ENCODE results near the gene SMS.
A peak's percentile ranks its signal among the peaks of the same experiment; 100 is the strongest.

The SMS gene

DNA sequence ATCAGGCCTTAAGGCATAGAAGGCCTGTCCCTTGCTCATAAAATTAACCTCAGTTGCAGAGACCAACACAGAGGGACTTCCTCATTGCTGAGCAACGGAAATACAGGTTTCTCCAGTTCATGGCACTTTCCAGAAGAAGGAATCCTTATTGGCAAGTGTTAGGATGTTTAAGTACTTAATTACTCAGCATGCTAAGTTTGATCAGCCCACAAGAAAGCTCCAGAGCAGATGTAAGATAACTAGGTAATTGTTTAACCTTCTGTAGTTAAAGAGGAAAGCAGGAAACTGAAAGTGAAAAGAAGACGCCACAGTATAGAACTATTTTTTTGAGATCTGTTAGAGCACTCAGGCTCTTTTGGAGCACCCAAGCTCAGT lies 33.5 kb downstream of the SMS start:
- DNase-seq (ENCODE audit: low read depth in 1 of 2, low spot score in 1 of 2) = no peak
- Histone ChIP-seq H3K4me3 (replicated peaks; ENCODE audit: insufficient read depth, low read length) (no peak overlapping the region), H3K27ac (replicated peaks) (no peak overlapping the region), H3K27me3 (ENCODE audit: insufficient read depth, poor library complexity, severe bottlenecking) (no peaks in the 10 kb centered on the region)
- TF ChIP-seq GABPA (IDR thresholded peaks at IDR 0.05; ENCODE audit: low read depth) (no peak), SPI1 (IDR thresholded peaks at IDR 0.05; ENCODE audit: borderline replicate concordance, low read depth) (peak; percentile 41; the same call in 1 of the 2 replicates), POLR2AphosphoS5 (IDR thresholded peaks at IDR 0.05; ENCODE audit: low read depth) (no peak)
- TF ChIP-seq, protein P1, sequence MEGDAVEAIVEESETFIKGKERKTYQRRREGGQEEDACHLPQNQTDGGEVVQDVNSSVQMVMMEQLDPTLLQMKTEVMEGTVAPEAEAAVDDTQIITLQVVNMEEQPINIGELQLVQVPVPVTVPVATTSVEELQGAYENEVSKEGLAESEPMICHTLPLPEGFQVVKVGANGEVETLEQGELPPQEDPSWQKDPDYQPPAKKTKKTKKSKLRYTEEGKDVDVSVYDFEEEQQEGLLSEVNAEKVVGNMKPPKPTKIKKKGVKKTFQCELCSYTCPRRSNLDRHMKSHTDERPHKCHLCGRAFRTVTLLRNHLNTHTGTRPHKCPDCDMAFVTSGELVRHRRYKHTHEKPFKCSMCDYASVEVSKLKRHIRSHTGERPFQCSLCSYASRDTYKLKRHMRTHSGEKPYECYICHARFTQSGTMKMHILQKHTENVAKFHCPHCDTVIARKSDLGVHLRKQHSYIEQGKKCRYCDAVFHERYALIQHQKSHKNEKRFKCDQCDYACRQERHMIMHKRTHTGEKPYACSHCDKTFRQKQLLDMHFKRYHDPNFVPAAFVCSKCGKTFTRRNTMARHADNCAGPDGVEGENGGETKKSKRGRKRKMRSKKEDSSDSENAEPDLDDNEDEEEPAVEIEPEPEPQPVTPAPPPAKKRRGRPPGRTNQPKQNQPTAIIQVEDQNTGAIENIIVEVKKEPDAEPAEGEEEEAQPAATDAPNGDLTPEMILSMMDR (IDR thresholded peaks at IDR 0.05; ENCODE audit: insufficient read depth, low read length) = no peak

DNA sequence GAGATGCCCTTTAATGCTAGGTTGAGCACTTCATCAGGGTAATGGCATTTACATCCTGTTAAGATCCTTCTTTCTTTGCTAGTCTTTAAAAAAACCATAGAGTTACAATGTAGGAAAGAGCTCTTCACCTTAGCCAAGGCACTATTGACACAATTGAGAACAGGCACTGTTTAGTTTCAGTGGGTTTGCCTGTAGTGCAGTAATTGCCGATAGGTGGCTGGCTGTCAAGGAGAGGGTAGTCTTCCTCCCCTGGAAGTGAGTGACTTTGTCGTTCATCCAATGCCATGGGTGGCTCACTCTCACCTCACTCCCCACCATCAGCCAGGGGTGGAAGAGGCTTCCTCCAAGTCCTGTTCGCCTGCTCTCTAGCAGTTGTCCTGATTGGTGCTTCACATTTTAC lies 34.7 kb downstream of the SMS start:
- Histone ChIP-seq H3K27me3 (ENCODE audit: insufficient read depth, poor library complexity, severe bottlenecking) (no peaks in the 10 kb centered on the region), H3K4me3 (replicated peaks; ENCODE audit: insufficient read depth, low read length) (no peak overlapping the region), H3K27ac (replicated peaks) (no peak overlapping the region)
- no peak for DNase-seq (ENCODE audit: low read depth in 1 of 2, low spot score in 1 of 2)
- TF ChIP-seq GABPA (IDR thresholded peaks at IDR 0.05; ENCODE audit: low read depth) (no peak), POLR2AphosphoS5 (IDR thresholded peaks at IDR 0.05; ENCODE audit: low read depth) (no peak), SPI1 (IDR thresholded peaks at IDR 0.05; ENCODE audit: borderline replicate concordance, low read depth) (no peak)

DNA sequence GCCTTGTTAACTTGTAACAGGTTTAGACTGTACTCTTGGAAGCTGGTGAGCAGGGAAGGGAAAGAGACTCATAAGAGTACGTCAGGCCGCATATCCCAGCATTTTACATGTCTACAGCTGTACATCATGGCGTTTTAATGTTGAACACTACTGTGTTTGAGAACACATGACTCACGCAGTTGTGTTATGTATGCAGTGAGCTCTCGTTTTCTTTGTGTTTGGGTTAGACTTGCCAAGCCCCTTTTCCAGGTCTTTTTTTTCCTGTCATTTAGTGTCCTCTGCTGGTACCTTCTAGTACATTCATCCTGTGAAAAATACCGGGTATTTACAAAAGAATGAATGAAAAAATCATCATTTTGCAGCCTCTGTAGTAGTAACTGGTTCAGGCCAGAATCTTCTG lies 35.3 kb downstream of the SMS start:
- no peak overlapping the region for H3K4me3 ChIP-seq (replicated peaks; ENCODE audit: insufficient read depth, low read length)
- no peak for DNase-seq (ENCODE audit: low read depth in 1 of 2, low spot score in 1 of 2)
- no peak overlapping the region for H3K27ac ChIP-seq (replicated peaks)
- H3K27me3 ChIP-seq (ENCODE audit: insufficient read depth, poor library complexity, severe bottlenecking) = no peaks in the 10 kb centered on the region
- no peak for TF ChIP-seq SPI1 (IDR thresholded peaks at IDR 0.05; ENCODE audit: borderline replicate concordance, low read depth)
- TF ChIP-seq, protein P1 (IDR thresholded peaks at IDR 0.05; ENCODE audit: insufficient read depth, low read length) = no peak
- no peak for TF ChIP-seq POLR2AphosphoS5 (IDR thresholded peaks at IDR 0.05; ENCODE audit: low read depth)
- TF ChIP-seq, protein P2, sequence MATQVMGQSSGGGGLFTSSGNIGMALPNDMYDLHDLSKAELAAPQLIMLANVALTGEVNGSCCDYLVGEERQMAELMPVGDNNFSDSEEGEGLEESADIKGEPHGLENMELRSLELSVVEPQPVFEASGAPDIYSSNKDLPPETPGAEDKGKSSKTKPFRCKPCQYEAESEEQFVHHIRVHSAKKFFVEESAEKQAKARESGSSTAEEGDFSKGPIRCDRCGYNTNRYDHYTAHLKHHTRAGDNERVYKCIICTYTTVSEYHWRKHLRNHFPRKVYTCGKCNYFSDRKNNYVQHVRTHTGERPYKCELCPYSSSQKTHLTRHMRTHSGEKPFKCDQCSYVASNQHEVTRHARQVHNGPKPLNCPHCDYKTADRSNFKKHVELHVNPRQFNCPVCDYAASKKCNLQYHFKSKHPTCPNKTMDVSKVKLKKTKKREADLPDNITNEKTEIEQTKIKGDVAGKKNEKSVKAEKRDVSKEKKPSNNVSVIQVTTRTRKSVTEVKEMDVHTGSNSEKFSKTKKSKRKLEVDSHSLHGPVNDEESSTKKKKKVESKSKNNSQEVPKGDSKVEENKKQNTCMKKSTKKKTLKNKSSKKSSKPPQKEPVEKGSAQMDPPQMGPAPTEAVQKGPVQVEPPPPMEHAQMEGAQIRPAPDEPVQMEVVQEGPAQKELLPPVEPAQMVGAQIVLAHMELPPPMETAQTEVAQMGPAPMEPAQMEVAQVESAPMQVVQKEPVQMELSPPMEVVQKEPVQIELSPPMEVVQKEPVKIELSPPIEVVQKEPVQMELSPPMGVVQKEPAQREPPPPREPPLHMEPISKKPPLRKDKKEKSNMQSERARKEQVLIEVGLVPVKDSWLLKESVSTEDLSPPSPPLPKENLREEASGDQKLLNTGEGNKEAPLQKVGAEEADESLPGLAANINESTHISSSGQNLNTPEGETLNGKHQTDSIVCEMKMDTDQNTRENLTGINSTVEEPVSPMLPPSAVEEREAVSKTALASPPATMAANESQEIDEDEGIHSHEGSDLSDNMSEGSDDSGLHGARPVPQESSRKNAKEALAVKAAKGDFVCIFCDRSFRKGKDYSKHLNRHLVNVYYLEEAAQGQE (IDR thresholded peaks at IDR 0.05; ENCODE audit: insufficient replicate concordance, low read depth) = no peak
- TF ChIP-seq GABPA (IDR thresholded peaks at IDR 0.05; ENCODE audit: low read depth) = no peak

DNA sequence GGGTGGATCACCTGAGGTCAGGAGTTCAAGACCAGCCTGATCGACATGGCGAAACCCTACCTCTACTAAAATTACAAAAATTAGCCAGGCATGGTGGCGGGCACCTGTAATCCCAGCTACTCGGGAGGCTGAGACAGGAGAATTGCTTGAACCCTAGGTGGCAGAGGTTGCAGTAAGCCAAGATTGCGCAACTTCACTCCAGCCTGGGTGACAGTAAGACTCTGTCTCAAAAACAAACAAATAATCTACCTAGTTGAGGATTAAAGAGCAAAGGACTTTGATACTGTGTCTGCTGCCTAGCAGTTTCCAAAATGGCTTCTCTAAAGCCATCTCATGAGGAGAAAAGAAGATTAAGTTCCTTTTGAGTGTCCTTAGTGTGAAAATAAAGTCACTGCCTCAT lies 37.8 kb downstream of the SMS start:
- H3K27me3 ChIP-seq (ENCODE audit: insufficient read depth, poor library complexity, severe bottlenecking) = no peaks in the 10 kb centered on the region
- TF ChIP-seq, protein P2 (IDR thresholded peaks at IDR 0.05; ENCODE audit: insufficient replicate concordance, low read depth) = no peak
- TF ChIP-seq, protein P1 (IDR thresholded peaks at IDR 0.05; ENCODE audit: insufficient read depth, low read length) = no peak
- no peak for DNase-seq (ENCODE audit: low read depth in 1 of 2, low spot score in 1 of 2)
- no peak overlapping the region for H3K4me3 ChIP-seq (replicated peaks; ENCODE audit: insufficient read depth, low read length)
- H3K27ac ChIP-seq (replicated peaks) = no peak overlapping the region
